Mesenchymal stem cell (in vitro differentiated cells and primary cell): ENCODE data around the gene ING3.

Experiments used
- DNase-seq: peaks from one replicate; pipeline ENCODE4 v3.0.0-alpha.2; 2013
- H2AFZ ChIP-seq: one replicate; pipeline ENCODE4 v1.6.1; 2013; ENCODE audit warnings: low read depth, mild to moderate bottlenecking, control low read depth, inconsistent platforms, low read length, moderate library complexity
- H2AK5ac ChIP-seq: 2 replicates; pipeline ENCODE4 v1.6.1; 2013; ENCODE audit warnings: low read length, moderate library complexity, mild to moderate bottlenecking, inconsistent platforms; ENCODE audit not compliant: severe bottlenecking
- H2BK120ac ChIP-seq: one replicate; pipeline ENCODE4 v1.6.1; 2013; ENCODE audit warnings: low read depth, mild to moderate bottlenecking, inconsistent platforms, low read length, moderate library complexity
- H2BK12ac ChIP-seq, 2 experiments: one replicate each; pipeline ENCODE4 v1.6.1; 2013; ENCODE audit warnings: inconsistent platforms in 2 of 2, low read length in 2 of 2, mild to moderate bottlenecking in 2 of 2, moderate library complexity in 2 of 2, control low read depth in 1 of 2
- H2BK15ac ChIP-seq: one replicate; pipeline ENCODE4 v1.6.1; 2013; ENCODE audit warnings: mild to moderate bottlenecking, low read depth, inconsistent platforms; ENCODE audit not compliant: poor library complexity, severe bottlenecking
- H2BK5ac ChIP-seq: 2 replicates; pipeline ENCODE4 v1.6.1; 2013; ENCODE audit warnings: low read depth, mild to moderate bottlenecking, low read length, control low read depth, inconsistent platforms; ENCODE audit not compliant: poor library complexity, severe bottlenecking
- H3K14ac ChIP-seq, 2 experiments: one replicate each; pipeline ENCODE4 v1.6.1; 2013; ENCODE audit warnings: inconsistent platforms in 2 of 2, low read length in 2 of 2, control low read depth in 1 of 2, mild to moderate bottlenecking in 1 of 2, moderate library complexity in 1 of 2
- H3K18ac ChIP-seq, 2 experiments: one replicate each; pipeline ENCODE4 v1.6.1; 2013; ENCODE audit warnings: inconsistent platforms in 2 of 2, low read length in 2 of 2, control low read depth in 1 of 2, low read depth in 1 of 2, mild to moderate bottlenecking in 1 of 2
- H3K23ac ChIP-seq, 2 experiments: one replicate each; pipeline ENCODE4 v1.6.1; 2013; ENCODE audit warnings: inconsistent platforms in 2 of 2, low read length in 2 of 2, mild to moderate bottlenecking in 2 of 2, moderate library complexity in 2 of 2, control low read depth in 1 of 2
- H3K27ac ChIP-seq: 2 replicates; pipeline ENCODE4 v1.5.1; 2013; ENCODE audit warnings: mild to moderate bottlenecking, moderate library complexity, low read length, control low read depth, inconsistent platforms; ENCODE audit not compliant: poor library complexity, severe bottlenecking
- H3K27me3 ChIP-seq, 2 experiments: 2 replicates each; pipeline versions ENCODE4 v1.6.1 to v1.7.0; 2013; ENCODE audit warnings: low read length in 2 of 2, mild to moderate bottlenecking in 2 of 2, moderate library complexity in 2 of 2, control low read depth in 1 of 2, inconsistent platforms in 1 of 2; ENCODE audit not compliant: control insufficient read depth in 1 of 2, insufficient read depth in 1 of 2
- H3K36me3 ChIP-seq, 2 experiments: 2 replicates each; pipeline versions ENCODE4 v1.6.1 to v1.7.0; 2013; ENCODE audit warnings: low read length in 2 of 2, control low read depth in 1 of 2, inconsistent platforms in 1 of 2, low read depth in 1 of 2, mild to moderate bottlenecking in 1 of 2; ENCODE audit not compliant: insufficient read depth in 2 of 2, control insufficient read depth in 1 of 2
- H3K4ac ChIP-seq, 2 experiments: one replicate each; pipeline ENCODE4 v1.6.1; 2013; ENCODE audit warnings: inconsistent platforms in 2 of 2, low read length in 2 of 2, mild to moderate bottlenecking in 2 of 2, moderate library complexity in 2 of 2, control low read depth in 1 of 2, low read depth in 1 of 2
- H3K4me1 ChIP-seq: 2 replicates; pipeline ENCODE4 v1.6.1; 2013; ENCODE audit warnings: low read depth, low read length, control low read depth; ENCODE audit not compliant: control insufficient read depth, insufficient read depth
- H3K4me2 ChIP-seq: 2 replicates; pipeline ENCODE4 v1.6.1; 2013; ENCODE audit warnings: low read length, mild to moderate bottlenecking, inconsistent platforms; ENCODE audit not compliant: poor library complexity, severe bottlenecking
- H3K4me3 ChIP-seq, 2 experiments: 2 replicates each; pipeline versions ENCODE4 v1.5.1 to v1.7.0; 2013; ENCODE audit warnings: low read length in 2 of 2, mild to moderate bottlenecking in 2 of 2, control low read depth in 1 of 2, low read depth in 1 of 2; ENCODE audit not compliant: insufficient read depth in 1 of 2
- H3K79me1 ChIP-seq: replicated peaks from 2 replicates; pipeline ENCODE4 v1.6.1; 2013; ENCODE audit warnings: mild to moderate bottlenecking, control low read depth, low read length, inconsistent platforms; ENCODE audit not compliant: poor library complexity, severe bottlenecking
- H3K9ac ChIP-seq: 2 replicates; pipeline ENCODE4 v1.7.0; 2013; ENCODE audit warnings: mild to moderate bottlenecking, low read length, moderate library complexity
- H3K9me3 ChIP-seq: 2 replicates; pipeline ENCODE4 v1.7.0; 2013; ENCODE audit warnings: mild to moderate bottlenecking, low read length; ENCODE audit not compliant: control insufficient read depth
- H4K8ac ChIP-seq: one replicate; pipeline ENCODE4 v1.6.1; 2013; ENCODE audit warnings: inconsistent platforms, mild to moderate bottlenecking, low read length, moderate library complexity
- H4K91ac ChIP-seq: one replicate; pipeline ENCODE4 v1.6.1; 2013; ENCODE audit warnings: mild to moderate bottlenecking, low read length, inconsistent platforms
- WGBS: methylation state at CpG from one replicate; pipeline ENCODE4 v1.1.7; 2013; ENCODE audit warnings: mixed read lengths; 5-methylcytosine and 5-hydroxymethylcytosine counted together

Gene ING3

DNA sequence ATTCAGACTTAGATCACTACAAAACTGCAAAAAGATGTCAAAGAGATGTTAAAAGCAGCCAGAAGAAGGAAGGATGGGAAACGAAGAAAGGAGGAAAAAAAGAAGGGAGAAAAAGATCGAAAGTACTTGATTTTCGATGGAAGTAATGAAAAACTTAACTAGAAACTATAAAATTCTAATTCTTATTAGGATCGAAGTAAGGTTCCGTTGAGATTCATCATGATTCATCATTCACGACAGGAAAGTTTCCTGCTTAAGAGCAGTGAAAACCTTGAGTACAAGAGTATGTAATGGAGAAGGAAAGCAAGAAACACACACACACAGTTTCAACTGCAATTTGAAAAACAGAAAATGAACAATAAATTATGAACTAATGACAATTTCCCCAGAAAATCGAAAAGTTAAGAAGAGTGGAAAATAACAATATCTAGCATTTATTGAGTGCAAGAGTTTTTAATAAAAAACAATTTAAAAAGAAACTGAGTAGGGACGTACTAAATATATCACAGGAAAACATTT lies 1.1 kb upstream of the ING3 start:
- H4K8ac ChIP-seq = no peak overlapping the region
- WGBS = no CpG with 5 or more reads among the region's 8 CpGs

DNA sequence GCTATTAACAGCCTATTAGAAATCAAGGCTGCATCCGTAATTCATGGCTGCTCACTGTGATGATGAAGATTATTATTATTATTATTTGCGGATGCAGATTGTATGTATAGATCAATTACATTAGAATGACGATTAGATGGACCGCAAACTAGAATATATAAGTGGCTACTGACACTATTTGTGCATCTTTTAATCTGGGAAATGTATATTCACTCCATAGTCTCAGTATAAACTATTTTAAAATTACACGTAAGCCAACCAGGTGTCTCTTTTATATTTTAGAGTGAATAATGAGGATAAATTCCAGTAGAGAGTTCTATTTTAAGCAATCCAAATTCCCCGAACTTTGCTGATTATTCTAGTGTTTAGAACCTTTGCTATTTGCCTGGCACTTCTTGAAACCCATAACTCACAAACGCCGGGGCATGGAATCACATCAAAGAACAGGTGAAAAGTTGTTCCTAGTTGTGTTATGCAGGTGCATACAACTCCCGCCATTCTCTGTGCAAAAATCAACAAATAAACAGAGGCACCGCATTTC lies 509 bp upstream of the ING3 start:
- H2BK120ac ChIP-seq = no peak overlapping the region
- no peaks in the 10 kb centered on the region for H3K27me3 ChIP-seq
- DNase-seq = no peak
- peaks cover 1% of the 10 kb centered on the region for H3K4me1 ChIP-seq
- H3K9me3 ChIP-seq = no peaks in the 10 kb centered on the region
- H4K91ac ChIP-seq = no peak overlapping the region
- peaks cover 4 to 19% of the 10 kb centered on the region in 2 experiments for H3K36me3 ChIP-seq
- no peak overlapping the region for H2BK12ac ChIP-seq
- H4K8ac ChIP-seq = no peak overlapping the region
- H2AK5ac ChIP-seq = no peak overlapping the region
- H3K9ac ChIP-seq = peak overlapping the region; percentile 97
- no peak overlapping the region for H3K14ac ChIP-seq
- peaks cover 5% of the 10 kb centered on the region for H3K79me1 ChIP-seq
- H3K4me3 ChIP-seq = peak overlapping the region; percentile 44 to 95
- peak overlapping the region; percentile 79 for H3K4me2 ChIP-seq
- H2BK5ac ChIP-seq = no peak overlapping the region
- WGBS = 0% methylated on average over 3 of the region's 10 CpGs
- no peak overlapping the region for H3K23ac ChIP-seq
- no peak overlapping the region for H2AFZ ChIP-seq
- no peak overlapping the region for H3K4ac ChIP-seq
- no peak overlapping the region for H3K18ac ChIP-seq
- no peak overlapping the region for H3K27ac ChIP-seq
- no peak overlapping the region for H2BK15ac ChIP-seq

More for the DNA sequence above, 1.1 kb upstream of the ING3 start:
- Histone ChIP-seq H2AK5ac (no peak overlapping the region), H3K79me1 (peaks cover 3% of the 10 kb centered on the region), H3K18ac (no peak overlapping the region), H2BK5ac (no peak overlapping the region), H3K4me3 (peak overlapping the region in 1 of 2 experiments; percentile 95), H3K9ac (peak overlapping the region; percentile 97), H3K23ac (no peak overlapping the region), H2BK15ac (no peak overlapping the region), H3K14ac (no peak overlapping the region), H2BK12ac (no peak overlapping the region), H3K27ac (no peak overlapping the region), H2BK120ac (no peak overlapping the region), H3K4me1 (peaks cover 1% of the 10 kb centered on the region), H3K4me2 (no peak overlapping the region), H4K91ac (no peak overlapping the region), H3K9me3 (no peaks in the 10 kb centered on the region), H3K36me3 (peaks cover 4 to 14% of the 10 kb centered on the region in 2 experiments), H2AFZ (no peak overlapping the region), H3K4ac (no peak overlapping the region), H3K27me3 (no peaks in the 10 kb centered on the region)
- DNase-seq = no peak

DNA sequence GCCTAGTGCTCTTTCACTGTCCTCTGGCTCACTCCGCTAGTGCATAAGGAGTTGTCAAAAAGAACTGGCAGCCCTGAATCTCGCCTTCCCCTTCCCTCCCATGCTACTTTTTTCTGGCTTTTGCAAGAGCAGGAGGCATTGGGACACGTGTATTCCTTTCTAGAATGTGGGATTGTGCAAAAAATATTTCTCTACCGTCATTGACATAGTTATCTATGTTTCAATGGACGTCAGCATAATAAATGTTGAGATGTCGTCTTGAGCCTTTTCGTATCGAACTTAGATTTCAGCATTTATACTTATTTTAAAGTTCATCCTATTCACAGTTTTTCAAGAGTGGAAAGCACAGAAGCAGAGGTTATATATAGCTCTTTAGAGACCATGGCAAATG lies 727 bp downstream of the ING3 start:
- H3K36me3 ChIP-seq = peaks cover 6 to 32% of the 10 kb centered on the region in 2 experiments
- H3K9me3 ChIP-seq = no peaks in the 10 kb centered on the region
- peak overlapping the region; percentile 67 for H4K91ac ChIP-seq
- peak overlapping the region; percentile 30 for H4K8ac ChIP-seq
- H2BK15ac ChIP-seq = no peak overlapping the region
- no peak overlapping the region for H2AFZ ChIP-seq
- H3K18ac ChIP-seq = peak overlapping the region in 1 of 2 experiments; percentile 31
- H2BK5ac ChIP-seq = no peak overlapping the region
- no peak overlapping the region for H2BK120ac ChIP-seq
- H3K4me1 ChIP-seq = peaks cover 1% of the 10 kb centered on the region
- H3K27me3 ChIP-seq = no peaks in the 10 kb centered on the region
- 69% methylated on average over 6 of the region's 8 CpGs for WGBS
- H2BK12ac ChIP-seq = peak overlapping the region in 1 of 2 experiments; percentile 51
- H3K4me2 ChIP-seq = peak overlapping the region; percentile 64
- peak overlapping the region; percentile 97 for H3K9ac ChIP-seq
- H3K14ac ChIP-seq = no peak overlapping the region
- H3K79me1 ChIP-seq = peaks cover 6% of the 10 kb centered on the region
- no peak overlapping the region for H3K27ac ChIP-seq
- H2AK5ac ChIP-seq = no peak overlapping the region
- no peak overlapping the region for H3K4ac ChIP-seq
- peak overlapping the region; percentile 81 to 95 for H3K4me3 ChIP-seq
- DNase-seq = no peak
- H3K23ac ChIP-seq = no peak overlapping the region

DNA sequence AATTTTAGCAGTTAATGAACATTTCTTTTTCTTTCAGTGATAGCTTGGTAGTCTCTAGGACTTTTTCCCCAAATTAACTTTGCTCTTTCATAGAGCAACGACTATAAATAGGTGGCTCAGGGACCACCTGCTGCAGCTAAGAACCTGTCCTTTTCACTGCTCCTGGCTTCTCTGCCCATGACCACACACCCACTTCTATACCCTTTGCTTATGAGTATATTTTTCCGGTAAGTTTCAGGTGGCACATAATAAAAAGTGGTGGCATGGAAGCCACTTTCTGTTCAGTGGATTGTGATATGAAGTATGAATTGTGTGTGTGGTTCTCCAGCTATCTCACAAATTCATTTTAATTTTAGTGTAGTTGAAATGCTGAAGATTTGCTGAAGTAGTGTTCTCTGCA lies 1.2 kb downstream of the ING3 start:
- no peak overlapping the region for H3K4ac ChIP-seq
- H2BK12ac ChIP-seq = no peak overlapping the region
- no peaks in the 10 kb centered on the region for H3K27me3 ChIP-seq
- H3K36me3 ChIP-seq = peaks cover 6 to 37% of the 10 kb centered on the region in 2 experiments
- no peak overlapping the region for H4K91ac ChIP-seq
- no peak overlapping the region for H3K27ac ChIP-seq
- H3K23ac ChIP-seq = no peak overlapping the region
- peaks cover 1% of the 10 kb centered on the region for H3K4me1 ChIP-seq
- no peak overlapping the region for H3K18ac ChIP-seq
- 92% methylated on average over 2 of the region's 2 CpGs for WGBS
- H2AFZ ChIP-seq = no peak overlapping the region
- H2BK15ac ChIP-seq = no peak overlapping the region
- no peak overlapping the region for H2BK120ac ChIP-seq
- no peak overlapping the region for H3K14ac ChIP-seq
- peaks cover 6% of the 10 kb centered on the region for H3K79me1 ChIP-seq
- no peaks in the 10 kb centered on the region for H3K9me3 ChIP-seq
- peak; percentile 2 for DNase-seq
- H3K4me2 ChIP-seq = peak overlapping the region; percentile 56
- no peak overlapping the region for H4K8ac ChIP-seq
- H2BK5ac ChIP-seq = no peak overlapping the region
- no peak overlapping the region for H2AK5ac ChIP-seq
- peak overlapping the region in 1 of 2 experiments; percentile 95 for H3K4me3 ChIP-seq
- H3K9ac ChIP-seq = peak overlapping the region; percentile 97
